Endometrium (tissue), 2 donors: ENCODE data around the gene CA12.

Experiments used
- FAIRE-seq: peaks from 2 replicates; lab custom pipeline; 2012; peaks lifted over from hg19 to GRCh38; lab: Jason Lieb, UNC
- donor health status: control.
- donor health status: control.

The CA12 gene

GRCh38 chr15:63401714-63402497 lies 20.3 kb upstream of the CA12 start:
- FAIRE-seq, result no peak

GRCh38 chr15:63401078-63401477 lies 19.4 kb upstream of the CA12 start:
- no peak for FAIRE-seq

GRCh38 chr15:63398456-63398855 lies 16.8 kb upstream of the CA12 start:
- FAIRE-seq, result no peak

GRCh38 chr15:63396152-63396928 lies 14.7 kb upstream of the CA12 start:
- no peak for FAIRE-seq

GRCh38 chr15:63395730-63396151 lies 14.1 kb upstream of the CA12 start:
- FAIRE-seq, result no peak

- FAIRE-seq, result no peak
Observed at GRCh38 chr15:63392361-63393009, 10.8 kb upstream of the CA12 start.

GRCh38 chr15:63391669-63392360 lies 10.2 kb upstream of the CA12 start:
- FAIRE-seq, result no peak

- FAIRE-seq, result no peak
Observed at GRCh38 chr15:63390689-63391088, 9.0 kb upstream of the CA12 start.

GRCh38 chr15:63389902-63390670 lies 8.4 kb upstream of the CA12 start:
- FAIRE-seq, result no peak

GRCh38 chr15:63388511-63388910 lies 6.9 kb upstream of the CA12 start:
- no peak for FAIRE-seq

- no peak for FAIRE-seq
Observed at GRCh38 chr15:63387748-63388493, 6.3 kb upstream of the CA12 start.

GRCh38 chr15:63385911-63386531 lies 4.4 kb upstream of the CA12 start:
- no peak for FAIRE-seq

- FAIRE-seq, result no peak
Observed at GRCh38 chr15:63384906-63385305, 3.3 kb upstream of the CA12 start.

GRCh38 chr15:63382966-63383710 lies 1.5 kb upstream of the CA12 start:
- FAIRE-seq, result no peak

- no peak for FAIRE-seq
Observed at GRCh38 chr15:63380808-63381282, 801 bp downstream of the CA12 start.

GRCh38 chr15:63380151-63380807 lies 1.4 kb downstream of the CA12 start:
- FAIRE-seq, result no peak

GRCh38 chr15:63379492-63380150 lies 2.0 kb downstream of the CA12 start:
- FAIRE-seq, result no peak

- no peak for FAIRE-seq
Observed at GRCh38 chr15:63378946-63379345, 2.7 kb downstream of the CA12 start.
